CD4-positive, CD25-positive, alpha-beta regulatory T cell (primary cell): ENCODE measurements around the gene LCORL. TPM values are rescaled to one million over a fixed set of nuclear protein-coding genes. Genes with fewer than 3 reads are reported as not detected.
A peak's percentile ranks its signal among the peaks of the same experiment; 100 is the strongest.
"Not testable (repeated sequence)": the region's sequence is repeated elsewhere in the genome, so short reads cannot be mapped to it uniquely, and the experiment has no call there.

ENCODE experiments used
- ATAC-seq, 2 donors: fragments of 150-1000 bp; cut with Tn5 transposase; one replicate each; pipeline ENCODE4 v1.10.0; 2021; ENCODE audit warnings: low read depth in 2 of 2, moderate number of reproducible peaks in 2 of 2, moderate library complexity in 1 of 2
- DNase-seq, 3 donors: peaks; one replicate each; pipeline versions ENCODE4 v3.0.0 to v3.0.0-alpha.2; 2012 to 2022; ENCODE audit warnings: mixed read lengths in 1 of 3
- H3K27ac ChIP-seq: one replicate; pipeline ENCODE4 v1.7.0; 2013; ENCODE audit warnings: mild to moderate bottlenecking, low read length; ENCODE audit not compliant: insufficient read depth, poor library complexity, severe bottlenecking
- H3K27me3 ChIP-seq: one replicate; pipeline ENCODE4 v1.7.0; 2013; ENCODE audit warnings: low read length; ENCODE audit not compliant: control insufficient read depth, insufficient read depth
- H3K36me3 ChIP-seq: one replicate; pipeline ENCODE4 v1.7.0; 2013; ENCODE audit warnings: mild to moderate bottlenecking, low read length, moderate library complexity; ENCODE audit not compliant: control insufficient read depth, insufficient read depth
- H3K4me1 ChIP-seq: 2 replicates; pipeline ENCODE4 v1.7.0; 2013; ENCODE audit warnings: mild to moderate bottlenecking, low read length; ENCODE audit not compliant: insufficient read depth, control insufficient read depth, poor library complexity, severe bottlenecking
- H3K4me3 ChIP-seq: one replicate; pipeline ENCODE4 v1.7.0; 2013; ENCODE audit warnings: low read depth, mild to moderate bottlenecking, low read length, moderate library complexity
- H3K9me3 ChIP-seq, 2 experiments: 1 replicate in 1 of 2; 2 replicates in 1 of 2; pipeline ENCODE4 v1.7.0; 2013; ENCODE audit warnings: low read length in 2 of 2, mild to moderate bottlenecking in 1 of 2, moderate library complexity in 1 of 2; ENCODE audit not compliant: control insufficient read depth in 2 of 2
- H3K27ac Mint-ChIP-seq, 3 donors: one replicate each; pipeline ENCODE4 v1.8.0; 2020 to 2022; ENCODE audit warnings: mild to moderate bottlenecking in 3 of 3, mixed read lengths in 3 of 3, moderate library complexity in 2 of 3
- H3K27me3 Mint-ChIP-seq: one replicate; pipeline ENCODE4 v1.8.0; 2022; ENCODE audit warnings: mild to moderate bottlenecking, mixed read lengths
- H3K36me3 Mint-ChIP-seq: one replicate; pipeline ENCODE4 v1.8.0; 2020; ENCODE audit warnings: mixed read lengths
- H3K4me1 Mint-ChIP-seq, 4 donors: one replicate each; pipeline ENCODE4 v1.8.0; 2020 to 2022; ENCODE audit warnings: mixed read lengths in 4 of 4, mild to moderate bottlenecking in 1 of 4
- H3K4me3 Mint-ChIP-seq, 4 donors: one replicate each; pipeline ENCODE4 v1.8.0; 2020 to 2022; ENCODE audit warnings: mild to moderate bottlenecking in 4 of 4, mixed read lengths in 4 of 4, moderate library complexity in 3 of 4
- H3K9me3 Mint-ChIP-seq, 7 donors: one replicate each; pipeline ENCODE4 v1.8.0; 2020 to 2022; ENCODE audit warnings: mixed read lengths in 7 of 7, mild to moderate bottlenecking in 3 of 7, moderate library complexity in 2 of 7
- polyA plus RNA-seq, 4 donors: library from polyadenylated mRNA; unstranded; fragments of 300-500 nt; fragmentation: Illumina TruSeq; gene quantifications; one replicate each; pipeline ENCODE4 v1.2.3, GENCODE V29; 2021
- total RNA-seq: library from RNA; stranded (reverse); gene quantifications from one replicate; pipeline ENCODE4 v1.2.3, GENCODE V29; 2022

The LCORL gene
- total and polyA plus RNA-seq, 5 donors from 2014 or later, result 7.0 to 15.6 (median 11.3) TPM

GRCh38 chr4:18014269-18014668, 7.3 kb downstream of the LCORL start:
- Mint-ChIP-seq H3K36me3 (no peaks in the 10 kb centered on the region), H3K4me1 (peaks cover 39 to 56% (median 49%) of the 10 kb centered on the region in 4 donors), H3K4me3 (no peak overlapping the region), H3K27ac (peak overlapping the region in 1 of 3 donors; percentile 12), H3K9me3 (peaks cover 0 to under 1% (median 0%) of the 10 kb centered on the region in 7 donors), H3K27me3 (peaks cover 1% of the 10 kb centered on the region)
- no peaks in the 10 kb centered on the region for H3K36me3 ChIP-seq
- ATAC-seq, result no peak
- no peak overlapping the region for H3K4me3 ChIP-seq
- no peak overlapping the region for H3K27ac ChIP-seq
- no peak for DNase-seq
- no peaks in the 10 kb centered on the region for H3K9me3 ChIP-seq
- H3K4me1 ChIP-seq, result peaks cover 17% of the 10 kb centered on the region
- H3K27me3 ChIP-seq, result no peaks in the 10 kb centered on the region

- Mint-ChIP-seq H3K27ac (no peak overlapping the region), H3K27me3 (no peaks in the 10 kb centered on the region), H3K4me3 (peak overlapping the region in 1 of 4 donors; percentile 7), H3K9me3 (peaks cover 0 to 4% (median 0%) of the 10 kb centered on the region in 7 donors), H3K4me1 (peaks cover 40 to 58% (median 49%) of the 10 kb centered on the region in 4 donors), H3K36me3 (no peaks in the 10 kb centered on the region)
- Histone ChIP-seq H3K36me3 (no peaks in the 10 kb centered on the region), H3K27ac (no peak overlapping the region), H3K27me3 (no peaks in the 10 kb centered on the region), H3K4me3 (no peak overlapping the region), H3K9me3 (no peaks in the 10 kb centered on the region), H3K4me1 (peaks cover 14% of the 10 kb centered on the region)
- ATAC-seq (no peak), DNase-seq (no peak)
Observed at GRCh38 chr4:18012807-18013462, 8.6 kb downstream of the LCORL start.

- Mint-ChIP-seq H3K4me1 (peaks cover 37 to 57% (median 48%) of the 10 kb centered on the region in 4 donors), H3K27ac (no peak overlapping the region), H3K27me3 (no peaks in the 10 kb centered on the region), H3K36me3 (no peaks in the 10 kb centered on the region), H3K9me3 (peaks cover 0 to 4% (median 0%) of the 10 kb centered on the region in 7 donors), H3K4me3 (peak overlapping the region in 1 of 4 donors; percentile 7)
- H3K36me3 ChIP-seq, result no peaks in the 10 kb centered on the region
- no peak overlapping the region for H3K4me3 ChIP-seq
- no peak overlapping the region for H3K27ac ChIP-seq
- H3K9me3 ChIP-seq, result no peaks in the 10 kb centered on the region
- no peak for ATAC-seq
- H3K4me1 ChIP-seq, result peaks cover 14% of the 10 kb centered on the region
- no peaks in the 10 kb centered on the region for H3K27me3 ChIP-seq
- DNase-seq, result no peak
Observed at GRCh38 chr4:18012134-18012806, 9.3 kb downstream of the LCORL start.

GRCh38 chr4:18007625-18008024, 13.9 kb downstream of the LCORL start:
- Mint-ChIP-seq H3K4me1 (peaks cover 23 to 65% (median 36%) of the 10 kb centered on the region in 4 donors), H3K9me3 (peaks cover 0 to 8% (median 6%) of the 10 kb centered on the region in 7 donors), H3K27me3 (no peaks in the 10 kb centered on the region), H3K27ac (no peak overlapping the region), H3K36me3 (peaks cover 14% of the 10 kb centered on the region), H3K4me3 (no peak overlapping the region)
- no peak for DNase-seq
- H3K36me3 ChIP-seq, result no peaks in the 10 kb centered on the region
- no peaks in the 10 kb centered on the region for H3K27me3 ChIP-seq
- no peak overlapping the region for H3K4me3 ChIP-seq
- no peak overlapping the region for H3K27ac ChIP-seq
- no peak for ATAC-seq
- peaks cover 18% of the 10 kb centered on the region for H3K4me1 ChIP-seq
- no peaks in the 10 kb centered on the region for H3K9me3 ChIP-seq

GRCh38 chr4:18006432-18006831, 15.1 kb downstream of the LCORL start:
- Mint-ChIP-seq H3K4me3 (peak overlapping the region in 1 of 4 donors; percentile 12), H3K36me3 (peaks cover 14% of the 10 kb centered on the region), H3K4me1 (peaks cover 24 to 57% (median 29%) of the 10 kb centered on the region in 4 donors)
- not testable (repeated sequence) for H3K9me3 ChIP-seq, H3K27ac ChIP-seq, H3K4me3 ChIP-seq, H3K27me3 ChIP-seq, ATAC-seq, H3K36me3 ChIP-seq, H3K9me3 Mint-ChIP-seq, H3K4me1 ChIP-seq, DNase-seq, H3K27me3 Mint-ChIP-seq, H3K27ac Mint-ChIP-seq

GRCh38 chr4:17997129-17997528, 24.4 kb downstream of the LCORL start:
- no peaks in the 10 kb centered on the region for H3K36me3 ChIP-seq
- Mint-ChIP-seq H3K27me3 (no peaks in the 10 kb centered on the region), H3K4me3 (no peak overlapping the region), H3K36me3 (peaks cover 11% of the 10 kb centered on the region), H3K4me1 (peaks cover 18 to 38% (median 27%) of the 10 kb centered on the region in 4 donors), H3K9me3 (peaks cover 0 to 3% (median 0%) of the 10 kb centered on the region in 7 donors), H3K27ac (no peak overlapping the region)
- H3K4me1 ChIP-seq, result no peaks in the 10 kb centered on the region
- no peak overlapping the region for H3K4me3 ChIP-seq
- ATAC-seq (no peak), DNase-seq (no peak)
- H3K9me3 ChIP-seq, result no peaks in the 10 kb centered on the region
- no peak overlapping the region for H3K27ac ChIP-seq
- H3K27me3 ChIP-seq, result no peaks in the 10 kb centered on the region

GRCh38 chr4:17995165-17995564, 26.4 kb downstream of the LCORL start:
- H3K4me1 ChIP-seq, result no peaks in the 10 kb centered on the region
- Mint-ChIP-seq H3K36me3 (peaks cover 19% of the 10 kb centered on the region), H3K9me3 (peaks cover 0 to 4% (median 1%) of the 10 kb centered on the region in 7 donors), H3K4me1 (peaks cover 7 to 43% (median 20%) of the 10 kb centered on the region in 4 donors), H3K4me3 (no peak overlapping the region), H3K27ac (no peak overlapping the region), H3K27me3 (no peaks in the 10 kb centered on the region)
- H3K27me3 ChIP-seq, result no peaks in the 10 kb centered on the region
- no peak overlapping the region for H3K4me3 ChIP-seq
- ATAC-seq, result no peak
- no peaks in the 10 kb centered on the region for H3K9me3 ChIP-seq
- no peak overlapping the region for H3K27ac ChIP-seq
- no peaks in the 10 kb centered on the region for H3K36me3 ChIP-seq
- no peak for DNase-seq
